Tibial nerve (tissue), 4 donors: Measurements from ENCODE around the gene FAM219B. TPM values are rescaled to one million over a fixed set of nuclear protein-coding genes. Genes with fewer than 3 reads are reported as not detected.

Experiments
- DNase-seq, 2 donors: peaks; one replicate each; pipeline ENCODE4 v3.0.0-alpha.2; 2019; ENCODE audit warnings: low spot score in 2 of 2
- H3K27ac ChIP-seq, 4 donors: fragments of 200-600 bp; sonication (generic) in 3 of 4; one replicate each; pipeline ENCODE4 v1.5.1; 2017 to 2019; ENCODE audit warnings: mild to moderate bottlenecking in 1 of 4
- H3K27me3 ChIP-seq, 2 donors: fragments of 200-600 bp; sonication (generic) in 1 of 2; one replicate each; pipeline versions ENCODE4 v1.5.1 to v1.6.0; 2017 to 2019
- H3K36me3 ChIP-seq, 3 donors: fragments of 200-600 bp; sonication (generic); one replicate each; pipeline ENCODE4 v1.5.1; 2018 to 2019
- H3K4me1 ChIP-seq, 4 donors: fragments of 200-600 bp; sonication (generic) in 3 of 4; one replicate each; pipeline ENCODE4 v1.5.1; 2017 to 2019
- H3K4me3 ChIP-seq, 4 donors: fragments of 200-600 bp; sonication (generic) in 3 of 4; one replicate each; pipeline ENCODE4 v1.5.1; 2017 to 2019; ENCODE audit warnings: mild to moderate bottlenecking in 1 of 4, moderate library complexity in 1 of 4
- H3K9me3 ChIP-seq, 4 donors: fragments of 200-600 bp; sonication (generic) in 3 of 4; one replicate each; pipeline ENCODE4 v1.5.1; 2017 to 2019
- CTCF ChIP-seq, 5 experiments: fragments of 200-600 bp in 3 of 5; fragments of 450-650 bp in 2 of 5; sonication (generic) in 3 of 5; IDR thresholded peaks; one replicate each; pipeline ENCODE4 v1.5.1; 2016 to 2019; ENCODE audit warnings: antibody characterized with exemption in 5 of 5, mild to moderate bottlenecking in 3 of 5, moderate library complexity in 2 of 5
- EP300 ChIP-seq, 2 donors: sonication (generic); formaldehyde crosslinking; IDR thresholded peaks; one replicate each; pipeline ENCODE4 v1.6.1; 2017; ENCODE audit warnings: antibody characterized with exemption in 2 of 2, mild to moderate bottlenecking in 1 of 2
- POLR2A ChIP-seq, 2 donors: fragments of 450-650 bp; IDR thresholded peaks; one replicate each; pipeline ENCODE4 v1.6.1; 2017; ENCODE audit warnings: antibody characterized with exemption in 2 of 2, mild to moderate bottlenecking in 2 of 2, moderate library complexity in 2 of 2
- WGBS, 2 donors: methylation state at CpG; one replicate each; pipeline ENCODE4 v1.1.5; 2018; 5-methylcytosine and 5-hydroxymethylcytosine counted together
- total RNA-seq, 4 donors: library from RNA; depleted of rRNA; stranded (reverse); fragments of >200 nt; gene quantifications; one replicate each; pipeline ENCODE4 v1.1.0, GENCODE V29; 2016

The FAM219B gene
- total RNA-seq, 4 donors from 2014 or later, result 59.4 to 84.6 (median 80.7) TPM

GRCh38 chr15:74863239-74864056, 43.2 kb downstream of the FAM219B start:
- no peak for TF ChIP-seq POLR2A (IDR thresholded peaks at IDR 0.05)
- no peak for TF ChIP-seq EP300 (IDR thresholded peaks at IDR 0.05)
- TF ChIP-seq CTCF (IDR thresholded peaks at IDR 0.05), result no peak
- no peak overlapping the region for H3K4me3 ChIP-seq
- no peaks in the 10 kb centered on the region for H3K9me3 ChIP-seq
- H3K27ac ChIP-seq, result no peak overlapping the region
- 86 to 93% methylated on average over 11 of the region's 11 CpGs for WGBS, 2 donors
- H3K27me3 ChIP-seq, result no peaks in the 10 kb centered on the region
- DNase-seq, result no peak
- H3K36me3 ChIP-seq, result peaks cover 0 to 12% (median 0%) of the 10 kb centered on the region in 3 donors
- H3K4me1 ChIP-seq, result peaks cover 0 to 55% (median 35%) of the 10 kb centered on the region in 4 donors

GRCh38 chr15:74858369-74858740, 48.3 kb downstream of the FAM219B start:
- peaks cover 0 to 42% (median 24%) of the 10 kb centered on the region in 4 donors for H3K4me1 ChIP-seq
- H3K36me3 ChIP-seq, result peaks cover 0 to 13% (median 6%) of the 10 kb centered on the region in 3 donors
- no peaks in the 10 kb centered on the region for H3K27me3 ChIP-seq
- TF ChIP-seq CTCF (IDR thresholded peaks at IDR 0.05) (no peak), POLR2A (IDR thresholded peaks at IDR 0.05) (no peak), EP300 (IDR thresholded peaks at IDR 0.05) (no peak)
- no peaks in the 10 kb centered on the region for H3K9me3 ChIP-seq
- DNase-seq, result no peak
- 65 to 66% methylated on average over 4 of the region's 4 CpGs for WGBS, 2 donors
- no peak overlapping the region for H3K4me3 ChIP-seq
- H3K27ac ChIP-seq, result peak overlapping the region in 2 of 4 donors; percentile 36 to 50

GRCh38 chr15:74857671-74858368, 48.8 kb downstream of the FAM219B start:
- no peak overlapping the region for H3K4me3 ChIP-seq
- H3K27me3 ChIP-seq, result no peaks in the 10 kb centered on the region
- H3K9me3 ChIP-seq, result no peaks in the 10 kb centered on the region
- peaks cover 0 to 42% (median 24%) of the 10 kb centered on the region in 4 donors for H3K4me1 ChIP-seq
- no peak for TF ChIP-seq EP300 (IDR thresholded peaks at IDR 0.05)
- no peak for TF ChIP-seq POLR2A (IDR thresholded peaks at IDR 0.05)
- TF ChIP-seq CTCF (IDR thresholded peaks at IDR 0.05), result no peak
- peaks cover 0 to 19% (median 11%) of the 10 kb centered on the region in 3 donors for H3K36me3 ChIP-seq
- no peak for DNase-seq
- 48 to 57% methylated on average over 9 of the region's 9 CpGs for WGBS, 2 donors
- H3K27ac ChIP-seq, result peak overlapping the region in 3 of 4 donors; percentile 11 to 50 (median 36)

- TF ChIP-seq CTCF (IDR thresholded peaks at IDR 0.05) (no peak), EP300 (IDR thresholded peaks at IDR 0.05) (no peak), POLR2A (IDR thresholded peaks at IDR 0.05) (no peak)
- DNase-seq, result no peak
- H3K27me3 ChIP-seq, result no peaks in the 10 kb centered on the region
- peaks cover 0 to 25% (median 17%) of the 10 kb centered on the region in 3 donors for H3K36me3 ChIP-seq
- 66 to 68% methylated on average over 5 of the region's 5 CpGs for WGBS, 2 donors
- peaks cover 0 to 42% (median 24%) of the 10 kb centered on the region in 4 donors for H3K4me1 ChIP-seq
- H3K27ac ChIP-seq, result peak overlapping the region in 3 of 4 donors; percentile 9 to 26 (median 11)
- H3K4me3 ChIP-seq, result no peak overlapping the region
- H3K9me3 ChIP-seq, result no peaks in the 10 kb centered on the region
Measured at GRCh38 chr15:74857082-74857655, 49.5 kb downstream of the FAM219B start.
